ENCODE results near the gene TSKS. TPM values are rescaled to one million over a fixed set of nuclear protein-coding genes. Genes with fewer than 3 reads are reported as not detected.

The TSKS gene
- total RNA-seq, 2 experiments from 2014 or later: not detected

GRCh38 chr19:49761249-49761624, 1.9 kb downstream of the TSKS start:
- Histone ChIP-seq H3K9me3 (ENCODE audit: low read length) (0 out of 2 replicates have a peak, but pooled peaks cover 4% of the 10 kb centered on the region), H3K4me1 (ENCODE audit: insufficient read depth, low read length, poor library complexity, severe bottlenecking) (peaks cover 8% of the 10 kb centered on the region), H3K9me2 (ENCODE audit: insufficient read depth, low read length) (no peaks in the 10 kb centered on the region), H2AFZ (ENCODE audit: low read length) (peak overlapping the region; percentile 39; the same call in 1 of the 2 replicates), H3K36me3 (ENCODE audit: insufficient read depth, low read length) (no peaks in the 10 kb centered on the region), H4K20me1 (ENCODE audit: insufficient read depth, low read length) (no peaks in the 10 kb centered on the region), H3K27ac (ENCODE audit: low read depth, low read length, poor library complexity, severe bottlenecking) (no peak overlapping the region), H3K4me2 (ENCODE audit: low read length) (no peak overlapping the region), H3K4me3 (ENCODE audit: low read depth, low read length, poor library complexity, severe bottlenecking) (no peak overlapping the region), H3K79me2 (ENCODE audit: insufficient read depth, low read depth, low read length) (no peaks in the 10 kb centered on the region)
- no peak for DNase-seq (ENCODE audit: low spot score)
- BruUV-seq (replicated peaks): no TSS peak
- CTCF ChIA-PET (ENCODE audit: unreplicated experiment): no interaction called here
- POLR2A ChIA-PET: no interaction called here
- intact Hi-C loops (cut with micrococcal nuclease; ENCODE audit: unreplicated experiment): loop anchor here (10.0 kb wide), 1 partner anchor 266 kb away; the partner anchor contains the start of gene RPS11
- no peak for TF ChIP-seq EZH2phosphoT487 (IDR thresholded peaks at IDR 0.05; ENCODE audit: borderline replicate concordance, low read depth, low read length)
- no peak for TF ChIP-seq CTCF (conservative IDR thresholded peaks at IDR 0.05; ENCODE audit: low read length)

- H3K4me2 ChIP-seq (ENCODE audit: low read length): no peak overlapping the region
- no peak overlapping the region for H3K27ac ChIP-seq (ENCODE audit: low read depth, low read length, poor library complexity, severe bottlenecking)
- no peaks in the 10 kb centered on the region for H3K36me3 ChIP-seq (ENCODE audit: insufficient read depth, low read length)
- BruUV-seq (replicated peaks): no TSS peak
- CTCF ChIA-PET (ENCODE audit: unreplicated experiment): interaction anchor here (0.6 kb wide), 1 partner anchor 77 kb away, joined by 3 read pairs; no protein-coding TSS in a partner anchor
- peaks cover 15% of the 10 kb centered on the region; the same call in 1 of the 2 replicates for H3K9me3 ChIP-seq (ENCODE audit: low read length)
- no peak for DNase-seq (ENCODE audit: low spot score)
- no peak overlapping the region for H2AFZ ChIP-seq (ENCODE audit: low read length)
- TF ChIP-seq CTCF (conservative IDR thresholded peaks at IDR 0.05; ENCODE audit: low read length): no peak
- no peak for TF ChIP-seq EZH2phosphoT487 (IDR thresholded peaks at IDR 0.05; ENCODE audit: borderline replicate concordance, low read depth, low read length)
- no peaks in the 10 kb centered on the region for H3K4me1 ChIP-seq (ENCODE audit: insufficient read depth, low read length, poor library complexity, severe bottlenecking)
- H4K20me1 ChIP-seq (ENCODE audit: insufficient read depth, low read length): no peaks in the 10 kb centered on the region
- POLR2A ChIA-PET: no interaction called here
- H3K9me2 ChIP-seq (ENCODE audit: insufficient read depth, low read length): no peaks in the 10 kb centered on the region
- H3K4me3 ChIP-seq (ENCODE audit: low read depth, low read length, poor library complexity, severe bottlenecking): no peak overlapping the region
- no peaks in the 10 kb centered on the region for H3K79me2 ChIP-seq (ENCODE audit: insufficient read depth, low read depth, low read length)
- intact Hi-C loops (cut with micrococcal nuclease; ENCODE audit: unreplicated experiment): no loop called here
Observed at GRCh38 chr19:49758292-49758691, 4.8 kb downstream of the TSKS start.

GRCh38 chr19:49755956-49756355, 7.2 kb downstream of the TSKS start:
- H2AFZ ChIP-seq (ENCODE audit: low read length): no peak overlapping the region
- intact Hi-C loops (cut with micrococcal nuclease; ENCODE audit: unreplicated experiment): no loop called here
- H3K4me2 ChIP-seq (ENCODE audit: low read length): no peak overlapping the region
- no peaks in the 10 kb centered on the region for H3K79me2 ChIP-seq (ENCODE audit: insufficient read depth, low read depth, low read length)
- H4K20me1 ChIP-seq (ENCODE audit: insufficient read depth, low read length): no peaks in the 10 kb centered on the region
- H3K27ac ChIP-seq (ENCODE audit: low read depth, low read length, poor library complexity, severe bottlenecking): no peak overlapping the region
- H3K9me3 ChIP-seq (ENCODE audit: low read length): peaks cover 15% of the 10 kb centered on the region; the same call in 1 of the 2 replicates
- no peak overlapping the region for H3K4me3 ChIP-seq (ENCODE audit: low read depth, low read length, poor library complexity, severe bottlenecking)
- no TSS peak for BruUV-seq (replicated peaks)
- ChIA-PET CTCF (ENCODE audit: unreplicated experiment) (no interaction called here), POLR2A (interaction anchor here (1.0 kb wide), 1 partner anchor 10 kb away, joined by 3 read pairs; no protein-coding TSS in a partner anchor)
- DNase-seq (ENCODE audit: low spot score): no peak
- no peaks in the 10 kb centered on the region for H3K4me1 ChIP-seq (ENCODE audit: insufficient read depth, low read length, poor library complexity, severe bottlenecking)
- TF ChIP-seq CTCF (conservative IDR thresholded peaks at IDR 0.05; ENCODE audit: low read length): no peak
- TF ChIP-seq EZH2phosphoT487 (IDR thresholded peaks at IDR 0.05; ENCODE audit: borderline replicate concordance, low read depth, low read length): no peak
- no peaks in the 10 kb centered on the region for H3K9me2 ChIP-seq (ENCODE audit: insufficient read depth, low read length)
- no peaks in the 10 kb centered on the region for H3K36me3 ChIP-seq (ENCODE audit: insufficient read depth, low read length)

All from OCI-LY7 (cell line).